HFFc6 (cell line): Measurements from ENCODE around the gene TOMM7. TPM values are rescaled to one million over a fixed set of nuclear protein-coding genes. Genes with fewer than 3 reads are reported as not detected.
A peak's percentile ranks its signal among the peaks of the same experiment; 100 is the strongest.
"Not testable (repeated sequence)": the region's sequence is repeated elsewhere in the genome, so short reads cannot be mapped to it uniquely, and the experiment has no call there.

Experiments used
- DNase-seq: peaks from one replicate; pipeline ENCODE4 v3.0.0-alpha.2; 2018
- H3K27ac Mint-ChIP-seq: 2 replicates; pipeline ENCODE4 v1.8.0; 2020; ENCODE audit warnings: mild to moderate bottlenecking, mixed read lengths
- H3K27me3 Mint-ChIP-seq: 2 replicates; pipeline ENCODE4 v1.8.0; 2021; ENCODE audit warnings: mild to moderate bottlenecking, moderate library complexity, mixed read lengths; ENCODE audit not compliant: insufficient read depth
- H3K36me3 Mint-ChIP-seq: 2 replicates; pipeline ENCODE4 v1.8.0; 2021; ENCODE audit warnings: low read depth, mixed read lengths
- H3K4me1 Mint-ChIP-seq: 2 replicates; pipeline ENCODE4 v1.8.0; 2020; ENCODE audit warnings: low read depth, mixed read lengths
- H3K4me3 Mint-ChIP-seq: 2 replicates; pipeline ENCODE4 v1.8.0; 2020; ENCODE audit warnings: mild to moderate bottlenecking, moderate library complexity, mixed read lengths
- H3K9me3 Mint-ChIP-seq: 2 replicates; pipeline ENCODE4 v1.8.0; 2020; ENCODE audit warnings: mild to moderate bottlenecking, mixed read lengths
- CTCF ChIP-seq: fragments of 200-600 bp; sonication (generic); IDR thresholded peaks from 2 replicates; pipeline ENCODE4 v1.5.0; 2021; ENCODE audit warnings: antibody characterized with exemption, mild to moderate bottlenecking
- total RNA-seq, 6 experiments: library from RNA; stranded (reverse); fragmentation: NEBNext Ultra II Directional; extraction: Animal tissue kit (Norgen Biotek cat#: 25700); gene quantifications; 2 replicates in 1 of 6; 3 replicates in 5 of 6; pipeline ENCODE4 v1.2.3, GENCODE V29; 2021

Gene TOMM7
- total RNA-seq, 6 experiments from 2014 or later, result 234 to 372 (median 324) TPM

- peak; percentile 70 for DNase-seq
- H3K27me3 Mint-ChIP-seq, result no peaks in the 10 kb centered on the region; the same call in 1 of the 2 replicates
- no peak for TF ChIP-seq CTCF
- H3K4me3 Mint-ChIP-seq, result peak overlapping the region; percentile 74
- no peaks in the 10 kb centered on the region for H3K9me3 Mint-ChIP-seq
- peak overlapping the region; percentile 90 for H3K27ac Mint-ChIP-seq
- no peaks in the 10 kb centered on the region for H3K36me3 Mint-ChIP-seq
- H3K4me1 Mint-ChIP-seq, result peaks cover 76% of the 10 kb centered on the region
These were observed 41.4 kb downstream of the TOMM7 start for GRCh38 chr7:22781230-22781711.

GRCh38 chr7:22779730-22780323 lies 42.8 kb downstream of the TOMM7 start:
- H3K27me3 Mint-ChIP-seq, H3K9me3 Mint-ChIP-seq, DNase-seq, H3K36me3 Mint-ChIP-seq: not testable (repeated sequence)
- H3K4me1 Mint-ChIP-seq, result peaks cover 76% of the 10 kb centered on the region
- H3K27ac Mint-ChIP-seq, result peak overlapping the region; percentile 55; the same call in 1 of the 2 replicates
- peak overlapping the region; percentile 66 for H3K4me3 Mint-ChIP-seq

- H3K27ac Mint-ChIP-seq, result no peak overlapping the region
- H3K4me1 Mint-ChIP-seq, result peaks cover 51% of the 10 kb centered on the region
- no peaks in the 10 kb centered on the region for H3K36me3 Mint-ChIP-seq
- no peaks in the 10 kb centered on the region; the same call in 1 of the 2 replicates for H3K27me3 Mint-ChIP-seq
- TF ChIP-seq CTCF, result no peak
- H3K4me3 Mint-ChIP-seq, result no peak overlapping the region
- DNase-seq, result no peak
- no peaks in the 10 kb centered on the region for H3K9me3 Mint-ChIP-seq
These were observed 45.7 kb downstream of the TOMM7 start for GRCh38 chr7:22776964-22777363.

GRCh38 chr7:22772885-22773284 lies 49.8 kb downstream of the TOMM7 start:
- Mint-ChIP-seq H3K36me3 (0 out of 2 replicates have a peak, but pooled peaks cover 5% of the 10 kb centered on the region), H3K4me1 (peaks cover 22% of the 10 kb centered on the region), H3K9me3 (no peaks in the 10 kb centered on the region), H3K27ac (no peak overlapping the region), H3K27me3 (no peaks in the 10 kb centered on the region; the same call in 1 of the 2 replicates), H3K4me3 (no peak overlapping the region)
- no peak for TF ChIP-seq CTCF
- no peak for DNase-seq

- 0 out of 2 replicates have a peak, but pooled peaks cover 5% of the 10 kb centered on the region for H3K36me3 Mint-ChIP-seq
- H3K9me3 Mint-ChIP-seq, result no peaks in the 10 kb centered on the region
- H3K4me3 Mint-ChIP-seq, result no peak overlapping the region
- no peak for TF ChIP-seq CTCF
- DNase-seq, result no peak
- H3K27me3 Mint-ChIP-seq, result no peaks in the 10 kb centered on the region; the same call in 1 of the 2 replicates
- H3K27ac Mint-ChIP-seq, result no peak overlapping the region
- peaks cover 12% of the 10 kb centered on the region for H3K4me1 Mint-ChIP-seq
These were observed 50.8 kb downstream of the TOMM7 start for GRCh38 chr7:22771872-22772228.

GRCh38 chr7:22771194-22771871 lies 51.3 kb downstream of the TOMM7 start:
- no peak overlapping the region for H3K4me3 Mint-ChIP-seq
- peaks cover 9% of the 10 kb centered on the region; the same call in 1 of the 2 replicates for H3K4me1 Mint-ChIP-seq
- DNase-seq, result no peak
- no peak overlapping the region for H3K27ac Mint-ChIP-seq
- no peaks in the 10 kb centered on the region for H3K9me3 Mint-ChIP-seq
- TF ChIP-seq CTCF, result no peak
- no peaks in the 10 kb centered on the region; the same call in 1 of the 2 replicates for H3K27me3 Mint-ChIP-seq
- 0 out of 2 replicates have a peak, but pooled peaks cover 5% of the 10 kb centered on the region for H3K36me3 Mint-ChIP-seq
